ENCODE data around the gene CCSER2. TPM values are rescaled to one million over a fixed set of nuclear protein-coding genes. Genes with fewer than 3 reads are reported as not detected.
"Not testable (repeated sequence)": the region's sequence is repeated elsewhere in the genome, so short reads cannot be mapped to it uniquely, and the experiment has no call there.

CCSER2 gene
- total RNA-seq, 1 donor from 2014 or later: 165 TPM

GRCh38 chr10:84415539-84416244 lies 87.3 kb downstream of the CCSER2 start:
- DNase-seq (no peak), ATAC-seq (ENCODE audit: poor library complexity) (peak; percentile 48)
- intact Hi-C loops (cut with DNase I): no loop called here

GRCh38 chr10:84416245-84416555 lies 87.8 kb downstream of the CCSER2 start:
- intact Hi-C loops (cut with DNase I): no loop called here
- ATAC-seq (ENCODE audit: poor library complexity) (no peak), DNase-seq (no peak)

DNA sequence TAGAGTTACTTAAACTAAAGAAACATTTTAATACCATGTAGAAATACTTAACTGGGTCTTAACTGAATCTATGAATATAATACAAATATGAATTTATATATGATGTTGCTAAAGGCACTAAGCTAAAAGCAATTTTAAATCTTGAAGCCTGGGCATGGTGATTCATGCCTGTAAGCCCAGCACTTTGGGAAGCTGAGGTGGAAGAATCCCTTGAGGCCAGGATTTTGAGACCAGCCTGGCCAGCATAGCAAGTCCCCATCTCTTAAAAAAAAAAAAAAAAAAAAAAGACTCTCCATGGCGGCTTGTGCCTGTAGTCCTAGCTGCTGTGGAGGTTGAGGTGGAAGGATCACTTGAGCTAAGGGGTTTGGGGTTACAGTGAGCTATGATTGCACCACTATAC lies 95.3 kb downstream of the CCSER2 start:
- ATAC-seq (ENCODE audit: poor library complexity) (no peak), DNase-seq (no peak)
- intact Hi-C loops (cut with DNase I): no loop called here

GRCh38 chr10:84424731-84425167 lies 96.4 kb downstream of the CCSER2 start:
- intact Hi-C loops (cut with DNase I): no loop called here
- ATAC-seq (ENCODE audit: poor library complexity) (peak; percentile 99), DNase-seq (peak; percentile 88)

DNA sequence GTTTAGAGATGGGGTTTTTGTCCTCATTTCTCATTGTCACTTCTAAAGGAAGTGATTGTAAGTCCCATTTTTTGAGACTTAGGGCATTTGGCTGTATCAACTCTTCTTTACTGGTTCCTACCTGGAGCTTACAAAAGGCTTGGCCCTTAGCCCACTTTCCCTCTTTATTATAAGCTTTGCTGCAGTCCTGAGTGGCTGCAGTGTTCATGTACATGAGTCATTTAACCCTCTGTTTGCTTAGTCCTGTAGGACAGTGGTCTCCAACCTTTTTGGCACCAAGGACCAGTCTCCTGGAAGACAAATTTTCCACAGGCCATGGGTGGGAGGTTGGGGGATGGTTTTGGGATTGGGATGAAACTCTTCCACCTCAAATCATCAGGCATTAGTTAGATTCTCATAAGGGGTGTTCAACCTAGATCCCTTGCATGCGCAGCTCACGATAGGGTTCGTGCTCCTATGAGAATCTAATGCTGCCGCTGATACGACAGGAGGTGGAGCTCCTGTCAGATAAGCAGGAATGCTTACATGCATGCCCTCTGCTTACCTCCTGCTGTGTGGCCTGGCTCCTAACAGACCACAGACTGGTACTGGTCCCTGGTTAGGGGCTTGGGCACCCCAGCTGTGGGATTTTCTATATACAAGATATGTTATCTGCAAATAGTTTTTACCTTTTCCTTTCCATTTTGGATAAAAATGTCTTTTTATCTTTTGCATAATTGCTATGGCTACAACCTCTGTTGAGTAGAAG lies 99.7 kb downstream of the CCSER2 start:
- DNase-seq (no peak), ATAC-seq (ENCODE audit: poor library complexity) (peak; percentile 25)
- intact Hi-C loops (cut with DNase I): no loop called here

GRCh38 chr10:84428711-84429110 lies 100.3 kb downstream of the CCSER2 start:
- ATAC-seq (ENCODE audit: poor library complexity) (no peak), DNase-seq (no peak)
- intact Hi-C loops (cut with DNase I): no loop called here

DNA sequence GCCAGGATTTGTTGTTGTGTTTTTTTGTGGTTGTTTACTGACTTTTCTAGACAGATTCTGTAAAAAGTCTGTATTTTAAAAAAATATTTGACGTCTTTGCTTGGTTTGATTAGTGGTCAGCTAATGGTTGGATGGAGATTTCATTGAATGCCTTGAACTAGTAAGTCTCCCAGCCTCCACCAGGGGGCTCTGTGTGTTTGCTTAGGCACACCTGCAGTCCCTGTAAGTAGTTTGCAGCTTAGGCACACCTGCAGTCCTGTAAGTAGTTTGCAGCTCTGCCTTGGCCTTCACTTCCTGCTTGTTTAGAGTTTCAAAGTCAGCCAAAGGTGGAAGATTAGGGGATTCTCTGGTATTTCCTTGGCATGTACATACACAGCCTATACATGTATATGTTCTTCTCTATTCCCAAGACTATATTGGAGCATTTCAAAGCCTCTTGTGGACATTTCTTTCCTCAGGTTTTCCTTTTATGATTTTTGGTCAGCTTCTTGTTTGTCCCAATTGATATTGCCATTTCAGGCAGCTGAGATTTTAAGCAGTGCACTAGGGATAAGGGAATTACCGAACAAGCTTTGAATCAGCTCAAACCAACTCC lies 101.6 kb downstream of the CCSER2 start:
- intact Hi-C loops (cut with DNase I): no loop called here
- ATAC-seq (ENCODE audit: poor library complexity): no peak
- peak; percentile 55 for DNase-seq

GRCh38 chr10:84432891-84433290 lies 104.5 kb downstream of the CCSER2 start:
- no peak for DNase-seq
- intact Hi-C loops (cut with DNase I): no loop called here
- ATAC-seq (ENCODE audit: poor library complexity): no peak

DNA sequence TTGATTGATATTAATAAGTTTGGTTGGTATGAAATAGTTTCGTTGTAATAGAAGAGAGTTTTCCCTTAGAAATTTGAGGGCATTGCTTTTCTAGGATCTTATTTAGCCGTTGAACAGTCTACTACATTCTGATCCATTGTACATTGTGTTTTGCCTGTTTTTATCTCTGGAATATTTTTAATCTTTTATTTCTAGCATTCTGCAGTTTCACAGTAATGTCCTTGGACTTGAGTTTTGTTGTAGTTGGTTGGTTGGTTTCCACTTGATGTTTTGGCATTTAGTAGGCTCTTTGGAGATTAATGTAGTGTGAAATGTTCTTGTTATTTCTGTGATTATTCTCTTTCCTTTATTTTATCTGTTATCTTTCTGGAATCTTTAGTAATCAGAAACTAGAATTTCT lies 112.4 kb downstream of the CCSER2 start:
- intact Hi-C loops (cut with DNase I): no loop called here
- peak; percentile 20 for ATAC-seq (ENCODE audit: poor library complexity)
- no peak for DNase-seq

DNA sequence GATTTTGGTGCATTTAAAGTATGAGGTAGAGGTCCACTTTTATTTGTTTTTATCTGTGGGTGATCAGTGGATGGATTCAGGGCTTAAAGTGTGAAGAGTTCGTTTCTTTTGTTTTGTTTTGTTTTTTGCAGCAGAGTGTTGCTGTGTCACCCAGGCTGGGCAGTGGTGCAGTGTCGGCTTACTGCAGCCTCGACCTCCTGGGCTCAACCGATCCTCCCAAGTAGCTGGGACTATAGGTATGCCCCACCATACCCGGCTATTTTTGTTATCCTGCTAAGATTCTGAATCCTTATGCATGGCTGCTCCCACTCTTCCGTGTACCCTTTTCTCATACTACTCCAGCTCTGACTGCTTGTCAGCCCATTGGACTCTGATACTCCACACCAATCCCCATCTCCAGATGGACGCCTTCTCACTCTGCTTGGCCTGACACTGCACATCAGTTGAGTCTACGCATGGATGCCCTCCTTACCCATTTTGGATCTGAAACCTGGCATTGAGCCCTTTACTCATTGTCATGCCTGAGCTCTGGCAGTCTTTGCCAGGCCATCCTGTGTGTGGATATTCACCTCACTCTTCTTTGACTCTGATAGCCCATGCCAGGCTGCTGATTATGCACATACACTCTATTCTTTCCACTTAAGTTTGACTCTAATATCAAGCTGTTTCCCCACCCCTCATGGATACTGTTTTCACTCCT lies 119.5 kb downstream of the CCSER2 start:
- intact Hi-C loops (cut with DNase I): no loop called here
- DNase-seq (no peak), ATAC-seq (ENCODE audit: poor library complexity) (peak; percentile 87)

- intact Hi-C loops (cut with DNase I): not testable (repeated sequence)
These were observed 121.0 kb downstream of the CCSER2 start for GRCh38 chr10:84449351-84449750.

DNA sequence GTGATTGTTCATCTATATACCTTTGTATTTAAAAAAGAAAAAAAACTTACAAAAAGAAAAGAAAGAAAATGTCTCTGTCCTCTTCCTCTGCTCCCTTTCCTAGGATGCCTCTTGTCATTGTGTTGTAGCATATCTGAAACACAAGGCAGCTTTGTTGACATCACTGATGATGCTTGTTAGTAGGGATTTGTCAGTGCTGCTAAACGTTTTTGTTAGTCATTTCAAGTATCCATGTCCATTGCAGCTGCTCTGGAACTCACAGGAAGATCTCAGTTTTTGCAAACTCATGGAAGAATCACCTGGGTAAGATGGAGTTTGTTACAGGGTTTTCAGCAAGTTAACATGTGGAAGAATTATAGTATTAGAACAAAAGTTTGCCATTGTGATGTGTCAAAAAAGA lies 123.6 kb downstream of the CCSER2 start:
- no peak for DNase-seq
- intact Hi-C loops (cut with DNase I): no loop called here
- no peak for ATAC-seq (ENCODE audit: poor library complexity)

More at GRCh38 chr10:84449351-84449750, 121.0 kb downstream of the CCSER2 start:
- DNase-seq; ATAC-seq (ENCODE audit: poor library complexity): not testable (repeated sequence)

DNA sequence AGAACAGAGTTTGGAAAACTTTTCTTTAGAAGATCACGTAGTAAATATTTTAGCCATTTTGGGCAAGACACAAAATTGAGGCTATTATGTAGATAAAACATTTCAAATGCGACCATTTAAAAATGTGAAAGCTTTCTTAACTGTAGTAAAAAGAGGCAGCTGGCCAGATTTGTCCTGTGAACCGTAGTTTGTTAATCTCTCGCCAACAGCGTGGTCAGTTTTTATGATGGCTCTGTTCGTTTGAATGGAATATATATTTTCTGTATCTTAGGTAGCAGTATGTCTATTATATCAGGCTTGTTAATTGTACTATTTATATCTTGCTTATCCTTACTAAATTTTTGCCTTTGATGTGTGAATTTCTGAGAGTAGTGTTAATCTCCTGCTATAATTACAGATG lies 124.9 kb downstream of the CCSER2 start:
- intact Hi-C loops (cut with DNase I): no loop called here
- no peak for DNase-seq
- ATAC-seq (ENCODE audit: poor library complexity): no peak

- ATAC-seq (ENCODE audit: poor library complexity) (no peak), DNase-seq (no peak)
- intact Hi-C loops (cut with DNase I): no loop called here
These were observed 127.7 kb downstream of the CCSER2 start for GRCh38 chr10:84456126-84456525.

DNA sequence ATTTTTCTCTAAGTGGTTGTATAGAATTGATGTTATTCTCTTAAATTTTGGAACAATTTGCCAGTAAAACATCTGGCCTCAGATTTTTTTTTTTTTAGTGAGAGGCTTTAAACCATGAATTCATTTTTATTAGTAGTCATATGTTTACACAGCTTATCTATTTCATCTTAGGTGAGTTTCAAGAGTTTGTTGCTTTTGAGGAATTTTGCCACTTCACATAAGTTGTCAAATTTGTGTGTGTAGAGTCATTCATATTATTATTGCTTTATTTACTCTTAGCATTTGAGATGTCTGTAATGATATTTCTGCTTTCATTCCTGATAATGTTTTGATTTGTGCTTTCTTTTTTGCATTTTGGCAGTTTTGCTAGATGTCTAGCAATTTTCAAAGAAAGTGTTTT lies 132.1 kb downstream of the CCSER2 start:
- ATAC-seq (ENCODE audit: poor library complexity) (no peak), DNase-seq (no peak)
- intact Hi-C loops (cut with DNase I): no loop called here

DNA sequence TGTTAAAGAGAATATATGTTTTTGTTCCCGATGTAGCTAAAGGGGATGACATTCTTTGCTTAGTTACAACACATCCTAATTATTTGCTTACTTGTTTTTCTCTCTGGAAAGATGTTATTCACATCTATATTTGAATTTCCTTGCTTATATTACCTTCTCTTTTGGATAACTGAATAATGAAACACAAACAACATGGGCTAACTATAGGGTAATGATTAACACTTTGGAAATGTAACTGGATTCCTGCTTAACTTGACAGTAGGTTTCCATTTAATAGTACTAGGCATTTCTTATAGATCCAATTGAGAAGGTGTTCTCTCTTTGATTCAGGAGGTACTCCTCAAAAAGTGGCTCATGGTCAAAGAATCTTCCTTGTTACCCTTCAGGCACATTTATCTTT lies 141.1 kb downstream of the CCSER2 start:
- intact Hi-C loops (cut with DNase I): no loop called here
- DNase-seq: no peak
- no peak for ATAC-seq (ENCODE audit: poor library complexity)

GRCh38 chr10:84473136-84473535 lies 144.7 kb downstream of the CCSER2 start:
- intact Hi-C loops (cut with DNase I): no loop called here
- DNase-seq (no peak), ATAC-seq (ENCODE audit: poor library complexity) (no peak)

- intact Hi-C loops (cut with DNase I): no loop called here
- DNase-seq: no peak
- ATAC-seq (ENCODE audit: poor library complexity): no peak
These were observed 149.2 kb downstream of the CCSER2 start for GRCh38 chr10:84477398-84478128.

DNA sequence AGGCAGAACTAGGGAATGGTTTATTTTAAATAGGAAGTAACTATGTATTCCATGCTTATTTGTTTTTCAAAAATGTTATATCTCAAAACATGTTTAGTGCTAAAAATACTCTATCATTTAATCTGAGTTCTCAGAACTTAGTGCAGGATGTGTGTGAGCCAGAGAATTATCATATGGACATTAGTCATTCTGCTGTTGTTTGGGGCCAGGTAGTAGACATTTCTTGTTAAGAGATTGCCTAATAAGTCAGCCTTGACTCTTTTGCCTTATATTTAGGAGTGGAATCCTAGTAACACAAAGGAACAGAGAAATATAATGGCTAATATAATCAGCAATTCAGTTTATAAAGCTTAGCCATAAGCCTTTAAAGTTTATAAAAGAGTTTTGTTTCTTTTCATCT lies 149.8 kb downstream of the CCSER2 start:
- ATAC-seq (ENCODE audit: poor library complexity) (no peak), DNase-seq (no peak)
- intact Hi-C loops (cut with DNase I): no loop called here

All from Right ventricle myocardium superior (tissue), 1 donor.